GM23338 (cell line): ENCODE results near the gene PARVG. TPM values are rescaled to one million over a fixed set of nuclear protein-coding genes. Genes with fewer than 3 reads are reported as not detected.

Experiments used
- ATAC-seq: fragments of 200-7000 bp; cut with Tn5 transposase; 3 replicates; pipeline ENCODE4 v1.9.1; 2020
- DNase-seq: peaks from one replicate; pipeline ENCODE4 v3.0.0-alpha.2; 2015; ENCODE audit warnings: low spot score
- H2AFZ ChIP-seq: fragments of 200-600 bp; sonication (generic); 2 replicates; pipeline ENCODE4 v1.8.0; 2016; ENCODE audit warnings: antibody characterized with exemption, mild to moderate bottlenecking, moderate library complexity
- H3F3A ChIP-seq: fragments of 200-600 bp; sonication (generic); replicated peaks from 2 replicates; pipeline ENCODE4 v1.8.0; 2017; ENCODE audit warnings: antibody characterized with exemption, mixed run types, low read depth
- H3K27ac ChIP-seq: fragments of 200-600 bp; sonication (generic); 2 replicates; pipeline ENCODE4 v1.6.1; 2016; ENCODE audit warnings: low read depth
- H3K27me3 ChIP-seq: fragments of 200-600 bp; sonication (generic); 2 replicates; pipeline ENCODE4 v1.8.0; 2016; ENCODE audit warnings: mild to moderate bottlenecking, mixed run types, moderate library complexity; ENCODE audit not compliant: insufficient read depth
- H3K36me3 ChIP-seq: fragments of 200-600 bp; sonication (generic); 2 replicates; pipeline ENCODE4 v1.8.0; 2016; ENCODE audit warnings: mild to moderate bottlenecking; ENCODE audit not compliant: insufficient read depth
- H3K4me1 ChIP-seq: fragments of 200-600 bp; sonication (generic); 2 replicates; pipeline ENCODE4 v1.8.0; 2016; ENCODE audit warnings: mild to moderate bottlenecking, moderate library complexity; ENCODE audit not compliant: insufficient read depth
- H3K4me2 ChIP-seq: fragments of 200-600 bp; sonication (generic); 2 replicates; pipeline ENCODE4 v1.7.1; 2017; ENCODE audit warnings: mixed run types
- H3K4me3 ChIP-seq: fragments of 200-600 bp; sonication (generic); 2 replicates; pipeline ENCODE4 v1.6.1; 2016; ENCODE audit warnings: mixed run types
- H3K79me2 ChIP-seq: fragments of 200-600 bp; sonication (generic); replicated peaks from 2 replicates; pipeline ENCODE4 v1.8.0; 2017; ENCODE audit warnings: mild to moderate bottlenecking; ENCODE audit not compliant: insufficient read depth
- H3K9me2 ChIP-seq: fragments of 200-600 bp; sonication (generic); 2 replicates; pipeline ENCODE4 v1.8.0; 2017; ENCODE audit not compliant: insufficient read depth
- H4K20me1 ChIP-seq: fragments of 200-600 bp; sonication (generic); replicated peaks from 2 replicates; pipeline ENCODE4 v1.8.0; 2017; ENCODE audit warnings: mild to moderate bottlenecking; ENCODE audit not compliant: insufficient read depth
- H3K27ac Mint-ChIP-seq: 2 replicates; pipeline ENCODE4 v1.8.0; 2020; ENCODE audit warnings: inconsistent platforms, mild to moderate bottlenecking, moderate library complexity, mixed read lengths
- H3K27me3 Mint-ChIP-seq: 3 replicates; pipeline ENCODE4 v1.8.0; 2022; ENCODE audit warnings: low read depth, mild to moderate bottlenecking, moderate library complexity, mixed read lengths, inconsistent platforms; ENCODE audit not compliant: insufficient read depth, poor library complexity
- H3K36me3 Mint-ChIP-seq: 3 replicates; pipeline ENCODE4 v1.8.0; 2021; ENCODE audit warnings: low read depth, mild to moderate bottlenecking, inconsistent platforms, moderate library complexity, mixed read lengths
- H3K4me1 Mint-ChIP-seq: 3 replicates; pipeline ENCODE4 v1.8.0; 2020; ENCODE audit warnings: mild to moderate bottlenecking, inconsistent platforms, mixed read lengths
- H3K4me3 Mint-ChIP-seq: 3 replicates; pipeline ENCODE4 v1.8.0; 2021; ENCODE audit warnings: moderate library complexity, mild to moderate bottlenecking, inconsistent platforms, mixed read lengths
- H3K9me3 Mint-ChIP-seq: 3 replicates; pipeline ENCODE4 v1.8.0; 2020; ENCODE audit warnings: moderate library complexity, mild to moderate bottlenecking, inconsistent platforms, mixed read lengths
- CREB1 ChIP-seq: fragments of 250-450 bp; sonication (Bioruptor Pico); IDR thresholded peaks from 2 replicates; pipeline ENCODE4 v1.5.0; 2020; ENCODE audit warnings: low read depth, mild to moderate bottlenecking, moderate library complexity
- CTCF ChIP-seq, 2 experiments: fragments of 200-600 bp in 1 of 2; sonication (generic) in 1 of 2; conservative IDR thresholded peaks; 2 replicates each; pipeline versions ENCODE4 v1.5.1 to v1.6.1; 2016 to 2017; ENCODE audit warnings: antibody characterized with exemption in 2 of 2, low read depth in 2 of 2, mild to moderate bottlenecking in 2 of 2, moderate library complexity in 1 of 2
- EZH2 ChIP-seq: fragments of 200-600 bp; sonication (generic); IDR thresholded peaks from one replicate; pipeline ENCODE4 v1.8.0; 2017; ENCODE audit warnings: antibody characterized with exemption, mild to moderate bottlenecking, low read depth; ENCODE audit not compliant: unreplicated experiment
- EZH2phosphoT487 ChIP-seq: fragments of 200-600 bp; sonication (generic); IDR thresholded peaks from one replicate; pipeline ENCODE4 v1.8.1; 2018; ENCODE audit warnings: antibody characterized with exemption; ENCODE audit not compliant: unreplicated experiment
- JUNB ChIP-seq: IDR thresholded peaks from one replicate; pipeline ENCODE4 v1.6.1; 2016; ENCODE audit warnings: antibody characterized with exemption; ENCODE audit not compliant: unreplicated experiment
- NANOG ChIP-seq: IDR thresholded peaks from 2 replicates; pipeline ENCODE4 v1.6.1; 2016; ENCODE audit warnings: antibody characterized with exemption, borderline replicate concordance
- POLR2AphosphoS5 ChIP-seq: IDR thresholded peaks from 2 replicates; pipeline ENCODE4 v1.6.1; 2016; ENCODE audit warnings: antibody characterized with exemption, low read depth
- STAT1 ChIP-seq: IDR thresholded peaks from one replicate; pipeline ENCODE4 v1.6.1; 2016; ENCODE audit warnings: antibody characterized with exemption; ENCODE audit not compliant: unreplicated experiment
- ZNF114 ChIP-seq: fragments of 250-450 bp; sonication (Bioruptor Pico); IDR thresholded peaks from 2 replicates; pipeline ENCODE4 v1.5.0; 2020; ENCODE audit warnings: mild to moderate bottlenecking, moderate library complexity
- ZNF331 ChIP-seq: fragments of 250-450 bp; sonication (Bioruptor Pico); IDR thresholded peaks from 2 replicates; pipeline ENCODE4 v1.5.0; 2020; ENCODE audit warnings: low read depth, mild to moderate bottlenecking, moderate library complexity
- polyA plus RNA-seq: library from polyadenylated mRNA; unstranded; fragments of >200 nt; fragmentation: Nextera tagmentation; extraction: Ambion mirVana; gene quantifications from 2 replicates; pipeline ENCODE4 v1.2.1, GENCODE V29; 2016
- total RNA-seq: library from RNA; depleted of rRNA; stranded (reverse); fragments of >200 nt; shearing (Covaris generic); gene quantifications from 2 replicates; pipeline ENCODE4 v1.2.3, GENCODE V29; 2014
- TF ChIP-seq, protein P1 (sequence below): IDR thresholded peaks from 2 replicates; pipeline ENCODE4 v1.6.1; 2016; ENCODE audit warnings: antibody characterized with exemption
- TF ChIP-seq, protein P2 (sequence below): fragments of 250-450 bp; sonication (Bioruptor Pico); IDR thresholded peaks from 2 replicates; pipeline ENCODE4 v1.5.0; 2020; ENCODE audit warnings: mild to moderate bottlenecking, moderate library complexity

PARVG gene
- total and polyA plus RNA-seq, 2 experiments from 2014 or later, result 0.14 to 0.31 TPM

GRCh38 chr22:44215287-44215686 is 34.6 kb downstream of the PARVG start (continued):
- no peak for TF ChIP-seq CTCF (conservative IDR thresholded peaks at IDR 0.05; ENCODE audit: low read depth in 2 of 2)
- no peak for TF ChIP-seq JUNB
- TF ChIP-seq CREB1 (CRISPR knock-in tag), result no peak
- TF ChIP-seq, protein P1, sequence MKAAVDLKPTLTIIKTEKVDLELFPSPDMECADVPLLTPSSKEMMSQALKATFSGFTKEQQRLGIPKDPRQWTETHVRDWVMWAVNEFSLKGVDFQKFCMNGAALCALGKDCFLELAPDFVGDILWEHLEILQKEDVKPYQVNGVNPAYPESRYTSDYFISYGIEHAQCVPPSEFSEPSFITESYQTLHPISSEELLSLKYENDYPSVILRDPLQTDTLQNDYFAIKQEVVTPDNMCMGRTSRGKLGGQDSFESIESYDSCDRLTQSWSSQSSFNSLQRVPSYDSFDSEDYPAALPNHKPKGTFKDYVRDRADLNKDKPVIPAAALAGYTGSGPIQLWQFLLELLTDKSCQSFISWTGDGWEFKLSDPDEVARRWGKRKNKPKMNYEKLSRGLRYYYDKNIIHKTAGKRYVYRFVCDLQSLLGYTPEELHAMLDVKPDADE, result no peak
- TF ChIP-seq EZH2phosphoT487, result no peak
- no peak for TF ChIP-seq POLR2AphosphoS5
- no peak for TF ChIP-seq ZNF331
- no peak for TF ChIP-seq ZNF114
- no peak for TF ChIP-seq EZH2
- TF ChIP-seq NANOG, result no peak
- TF ChIP-seq STAT1, result no peak

DNA sequence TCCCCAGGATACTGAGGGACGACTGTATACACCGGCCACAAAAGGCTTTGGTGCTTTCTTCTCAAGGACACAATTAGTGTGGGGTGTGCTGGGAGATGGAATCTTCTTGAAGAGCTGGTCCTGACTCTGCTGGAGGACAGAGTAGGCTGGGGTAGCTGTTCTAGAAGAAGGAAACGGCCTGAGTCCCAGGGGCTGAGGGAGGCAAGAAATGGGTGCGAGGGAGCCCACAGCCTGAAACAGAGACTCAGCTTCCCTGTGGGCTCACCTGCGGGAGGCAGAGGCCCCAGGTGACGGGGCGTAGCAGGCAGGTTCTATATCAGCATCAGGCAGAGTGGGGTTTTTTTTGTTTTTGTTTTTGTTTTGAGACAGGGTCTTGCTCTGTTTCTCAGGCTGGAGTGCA is 36.6 kb downstream of the PARVG start:
- Histone ChIP-seq H3K4me3 (no peak overlapping the region), H4K20me1 (no peaks in the 10 kb centered on the region), H3K27ac (no peak overlapping the region), H3K4me1 (no peaks in the 10 kb centered on the region), H3K4me2 (no peak overlapping the region), H3K9me2 (no peaks in the 10 kb centered on the region; the same call in 1 of the 2 replicates), H3K36me3 (no peaks in the 10 kb centered on the region), H3K27me3 (no peaks in the 10 kb centered on the region), H2AFZ (no peak overlapping the region), H3K79me2 (no peaks in the 10 kb centered on the region), H3F3A (no peaks in the 10 kb centered on the region)
- TF ChIP-seq, protein P2, sequence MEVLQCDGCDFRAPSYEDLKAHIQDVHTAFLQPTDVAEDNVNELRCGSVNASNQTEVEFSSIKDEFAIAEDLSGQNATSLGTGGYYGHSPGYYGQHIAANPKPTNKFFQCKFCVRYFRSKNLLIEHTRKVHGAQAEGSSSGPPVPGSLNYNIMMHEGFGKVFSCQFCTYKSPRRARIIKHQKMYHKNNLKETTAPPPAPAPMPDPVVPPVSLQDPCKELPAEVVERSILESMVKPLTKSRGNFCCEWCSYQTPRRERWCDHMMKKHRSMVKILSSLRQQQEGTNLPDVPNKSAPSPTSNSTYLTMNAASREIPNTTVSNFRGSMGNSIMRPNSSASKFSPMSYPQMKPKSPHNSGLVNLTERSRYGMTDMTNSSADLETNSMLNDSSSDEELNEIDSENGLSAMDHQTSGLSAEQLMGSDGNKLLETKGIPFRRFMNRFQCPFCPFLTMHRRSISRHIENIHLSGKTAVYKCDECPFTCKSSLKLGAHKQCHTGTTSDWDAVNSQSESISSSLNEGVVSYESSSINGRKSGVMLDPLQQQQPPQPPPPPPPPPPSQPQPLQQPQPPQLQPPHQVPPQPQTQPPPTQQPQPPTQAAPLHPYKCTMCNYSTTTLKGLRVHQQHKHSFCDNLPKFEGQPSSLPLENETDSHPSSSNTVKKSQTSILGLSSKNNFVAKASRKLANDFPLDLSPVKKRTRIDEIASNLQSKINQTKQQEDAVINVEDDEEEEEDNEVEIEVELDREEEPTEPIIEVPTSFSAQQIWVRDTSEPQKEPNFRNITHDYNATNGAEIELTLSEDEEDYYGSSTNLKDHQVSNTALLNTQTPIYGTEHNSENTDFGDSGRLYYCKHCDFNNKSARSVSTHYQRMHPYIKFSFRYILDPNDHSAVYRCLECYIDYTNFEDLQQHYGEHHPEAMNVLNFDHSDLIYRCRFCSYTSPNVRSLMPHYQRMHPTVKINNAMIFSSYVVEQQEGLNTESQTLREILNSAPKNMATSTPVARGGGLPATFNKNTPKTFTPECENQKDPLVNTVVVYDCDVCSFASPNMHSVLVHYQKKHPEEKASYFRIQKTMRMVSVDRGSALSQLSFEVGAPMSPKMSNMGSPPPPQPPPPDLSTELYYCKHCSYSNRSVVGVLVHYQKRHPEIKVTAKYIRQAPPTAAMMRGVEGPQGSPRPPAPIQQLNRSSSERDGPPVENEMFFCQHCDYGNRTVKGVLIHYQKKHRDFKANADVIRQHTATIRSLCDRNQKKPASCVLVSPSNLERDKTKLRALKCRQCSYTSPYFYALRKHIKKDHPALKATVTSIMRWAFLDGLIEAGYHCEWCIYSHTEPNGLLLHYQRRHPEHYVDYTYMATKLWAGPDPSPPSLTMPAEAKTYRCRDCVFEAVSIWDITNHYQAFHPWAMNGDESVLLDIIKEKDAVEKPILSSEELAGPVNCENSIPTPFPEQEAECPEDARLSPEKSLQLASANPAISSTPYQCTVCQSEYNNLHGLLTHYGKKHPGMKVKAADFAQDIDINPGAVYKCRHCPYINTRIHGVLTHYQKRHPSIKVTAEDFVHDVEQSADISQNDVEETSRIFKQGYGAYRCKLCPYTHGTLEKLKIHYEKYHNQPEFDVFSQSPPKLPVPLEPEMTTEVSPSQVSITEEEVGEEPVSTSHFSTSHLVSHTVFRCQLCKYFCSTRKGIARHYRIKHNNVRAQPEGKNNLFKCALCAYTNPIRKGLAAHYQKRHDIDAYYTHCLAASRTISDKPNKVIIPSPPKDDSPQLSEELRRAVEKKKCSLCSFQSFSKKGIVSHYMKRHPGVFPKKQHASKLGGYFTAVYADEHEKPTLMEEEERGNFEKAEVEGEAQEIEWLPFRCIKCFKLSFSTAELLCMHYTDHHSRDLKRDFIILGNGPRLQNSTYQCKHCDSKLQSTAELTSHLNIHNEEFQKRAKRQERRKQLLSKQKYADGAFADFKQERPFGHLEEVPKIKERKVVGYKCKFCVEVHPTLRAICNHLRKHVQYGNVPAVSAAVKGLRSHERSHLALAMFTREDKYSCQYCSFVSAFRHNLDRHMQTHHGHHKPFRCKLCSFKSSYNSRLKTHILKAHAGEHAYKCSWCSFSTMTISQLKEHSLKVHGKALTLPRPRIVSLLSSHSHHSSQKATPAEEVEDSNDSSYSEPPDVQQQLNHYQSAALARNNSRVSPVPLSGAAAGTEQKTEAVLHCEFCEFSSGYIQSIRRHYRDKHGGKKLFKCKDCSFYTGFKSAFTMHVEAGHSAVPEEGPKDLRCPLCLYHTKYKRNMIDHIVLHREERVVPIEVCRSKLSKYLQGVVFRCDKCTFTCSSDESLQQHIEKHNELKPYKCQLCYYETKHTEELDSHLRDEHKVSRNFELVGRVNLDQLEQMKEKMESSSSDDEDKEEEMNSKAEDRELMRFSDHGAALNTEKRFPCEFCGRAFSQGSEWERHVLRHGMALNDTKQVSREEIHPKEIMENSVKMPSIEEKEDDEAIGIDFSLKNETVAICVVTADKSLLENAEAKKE (CRISPR knock-in tag), result no peak
- H3K27ac Mint-ChIP-seq, result no peak overlapping the region
- DNase-seq (no peak), ATAC-seq (no peak)
- peaks cover 7% of the 10 kb centered on the region; the same call in 2 of the 3 replicates for H3K9me3 Mint-ChIP-seq
- no peaks in the 10 kb centered on the region for H3K4me1 Mint-ChIP-seq
- no peak overlapping the region for H3K4me3 Mint-ChIP-seq
- peaks cover 11% of the 10 kb centered on the region for H3K27me3 Mint-ChIP-seq
- no peaks in the 10 kb centered on the region; the same call in 2 of the 3 replicates for H3K36me3 Mint-ChIP-seq
